ENCODE data around the gene OR6C70.

The OR6C70 gene

DNA sequence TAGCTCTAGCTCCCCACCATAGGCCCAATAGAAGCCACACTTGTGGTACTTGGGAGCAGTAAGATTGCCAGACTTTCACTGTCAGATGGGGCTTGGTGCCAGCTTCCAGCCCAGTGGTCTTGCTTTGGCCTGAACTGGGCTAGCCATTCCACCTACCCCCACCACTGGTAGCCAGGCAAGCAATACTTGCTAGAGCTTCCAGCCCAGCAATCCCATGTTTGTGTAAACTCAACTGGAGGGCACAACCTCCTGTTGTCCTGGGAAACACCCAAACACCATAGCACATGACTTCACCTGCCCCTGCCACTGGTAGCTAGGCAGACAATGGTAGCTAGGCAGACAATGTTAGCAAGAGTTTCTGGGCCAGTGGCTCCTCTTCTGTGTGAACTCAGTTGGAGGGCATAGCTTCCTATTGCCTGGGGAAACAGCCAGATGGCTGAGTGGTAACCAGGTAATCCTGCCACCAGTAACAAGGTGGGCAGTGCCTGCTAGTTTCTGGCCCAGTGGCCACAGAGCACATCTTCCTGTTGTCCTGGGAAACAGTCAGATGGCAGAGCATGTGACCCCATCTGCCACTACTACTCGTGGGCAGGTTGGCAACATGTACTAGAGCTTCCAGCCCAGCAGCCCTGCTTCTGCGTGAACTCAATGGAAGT is 49.5 kb downstream of the OR6C70 start:
- no peak for TF ChIP-seq CTCF (IDR thresholded peaks at IDR 0.05; ENCODE audit: borderline replicate concordance, control extremely low read depth, extremely low read depth, insufficient read depth, missing control alignments)
- no peak for DNase-seq (ENCODE audit: low spot score)
- in situ Hi-C loops (cut with MboI; ENCODE audit: low sequenced_read_pairs, unreplicated experiment): no loop called here

Measured in GM13976 (cell line).